HG02623 (cell line): ENCODE results near the gene POU6F2.

Source experiments
- ATAC-seq: cut with Tn5 transposase; IDR thresholded peaks from one replicate; pipeline ENCODE4 v1.9.1; 2021; ENCODE audit warnings: moderate library complexity; ENCODE audit not compliant: unreplicated experiment

The POU6F2 gene

GRCh38 chr7:39062811-39063210, 85.1 kb downstream of the POU6F2 start:
- no peak for ATAC-seq

DNA sequence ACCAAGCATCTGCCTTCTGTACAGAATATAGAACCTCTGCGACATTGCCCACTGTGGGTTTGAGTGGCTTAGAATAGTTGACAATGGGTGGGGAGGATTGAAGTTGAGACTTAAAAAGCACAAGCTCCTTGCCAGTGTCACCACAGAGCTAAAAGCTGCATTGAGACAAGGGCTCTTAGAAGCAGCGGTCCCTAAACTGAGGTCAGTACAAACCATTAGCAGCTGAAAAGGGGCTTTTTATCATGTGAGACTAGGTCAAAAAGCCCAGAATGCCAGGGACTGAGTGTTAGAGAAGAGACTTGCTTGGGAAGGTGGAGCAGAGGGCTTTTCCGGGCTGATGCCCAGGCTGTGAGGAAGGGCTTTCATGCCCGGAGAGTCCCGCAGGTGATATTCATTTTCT, 91.3 kb downstream of the POU6F2 start:
- ATAC-seq, result no peak

- ATAC-seq, result no peak
Observed at GRCh38 chr7:39069896-39070881, 92.5 kb downstream of the POU6F2 start.

GRCh38 chr7:39071116-39071515, 93.4 kb downstream of the POU6F2 start:
- ATAC-seq, result no peak

DNA sequence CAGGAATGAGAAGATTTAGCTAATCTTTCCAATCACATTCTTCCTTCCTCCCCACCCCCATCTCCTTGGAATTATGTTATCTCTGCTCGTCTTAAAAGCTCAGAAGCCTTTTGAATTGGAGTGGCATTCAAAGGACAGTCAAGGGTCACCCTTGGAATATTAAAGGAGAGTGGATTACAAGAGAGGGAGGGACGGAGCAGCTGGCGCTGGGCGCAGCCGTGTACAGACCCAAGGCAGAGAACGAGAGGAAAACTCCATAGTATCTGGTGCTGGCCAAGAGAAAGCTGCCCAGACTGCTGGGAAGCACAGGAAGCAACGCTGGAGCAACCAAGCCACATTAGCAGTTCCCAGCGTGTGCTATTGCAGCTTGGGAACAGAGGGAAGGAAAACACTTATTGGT, 95.7 kb downstream of the POU6F2 start:
- ATAC-seq, result no peak

- ATAC-seq, result no peak
Observed at GRCh38 chr7:39075210-39075609, 97.5 kb downstream of the POU6F2 start.

- ATAC-seq, result no peak
Observed at GRCh38 chr7:39083781-39084180, 106.1 kb downstream of the POU6F2 start.

DNA sequence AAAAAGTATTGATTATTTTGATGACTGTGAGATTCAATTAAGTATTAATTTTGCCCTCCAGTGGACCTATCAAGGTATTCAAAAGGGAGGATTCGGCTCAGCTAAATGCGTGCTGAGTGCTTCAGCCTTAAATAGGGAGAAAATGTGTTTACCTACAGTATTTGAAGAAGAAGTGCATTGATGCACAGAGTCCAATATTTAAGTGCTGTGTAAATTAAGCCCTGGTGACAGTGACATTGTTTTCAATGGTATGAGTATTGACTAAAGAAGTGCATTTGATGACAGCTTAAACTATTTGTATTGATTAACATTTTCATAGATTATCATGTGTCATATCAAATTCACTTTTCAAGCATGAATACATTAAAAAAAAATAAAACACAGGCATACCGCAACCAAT, 106.6 kb downstream of the POU6F2 start:
- ATAC-seq, result no peak

- ATAC-seq, result no peak
Observed at GRCh38 chr7:39085189-39085588, 107.5 kb downstream of the POU6F2 start.

- no peak for ATAC-seq
Observed at GRCh38 chr7:39085590-39086049, 107.9 kb downstream of the POU6F2 start.

- ATAC-seq, result no peak
Observed at GRCh38 chr7:39086638-39087360, 109.1 kb downstream of the POU6F2 start.

GRCh38 chr7:39088730-39089593, 111.3 kb downstream of the POU6F2 start:
- no peak for ATAC-seq

DNA sequence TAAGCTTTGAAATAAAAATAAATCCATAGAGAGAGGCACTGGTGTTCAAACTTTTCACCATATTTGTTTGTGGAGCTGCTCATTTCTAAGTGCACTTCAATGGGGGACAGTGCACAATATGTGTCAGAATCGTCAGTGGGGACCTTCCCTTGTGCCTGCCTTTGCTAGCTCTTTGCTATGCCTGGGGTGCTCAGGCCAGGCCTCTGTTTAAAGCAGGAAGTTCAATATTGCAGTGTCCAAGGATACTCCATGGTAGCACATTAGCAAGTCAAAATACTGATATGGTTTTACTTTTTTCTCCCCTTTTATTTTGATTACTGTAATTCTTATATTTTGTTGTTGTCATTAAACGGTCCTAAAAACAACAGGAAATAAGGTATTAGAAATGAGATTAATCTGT, 113.4 kb downstream of the POU6F2 start:
- no peak for ATAC-seq

DNA sequence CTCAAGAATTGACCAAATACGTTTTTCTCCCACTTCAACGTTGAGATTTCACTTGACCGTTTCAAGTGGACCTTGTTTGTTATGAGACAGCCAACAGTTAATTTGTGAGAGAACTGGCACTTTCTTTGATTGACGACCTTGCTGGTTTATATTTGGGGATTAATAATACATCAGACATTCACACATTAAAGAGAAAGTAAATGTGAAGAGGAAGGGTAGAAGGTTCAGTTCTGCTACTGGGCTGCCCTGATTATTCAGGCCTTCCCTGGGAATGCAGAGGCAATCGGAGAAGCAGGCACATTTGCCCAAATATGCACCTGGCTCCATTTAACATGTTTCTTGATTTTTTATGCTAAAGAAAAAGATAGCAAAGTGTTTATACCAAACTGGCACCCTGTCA, 114.1 kb downstream of the POU6F2 start:
- no peak for ATAC-seq

DNA sequence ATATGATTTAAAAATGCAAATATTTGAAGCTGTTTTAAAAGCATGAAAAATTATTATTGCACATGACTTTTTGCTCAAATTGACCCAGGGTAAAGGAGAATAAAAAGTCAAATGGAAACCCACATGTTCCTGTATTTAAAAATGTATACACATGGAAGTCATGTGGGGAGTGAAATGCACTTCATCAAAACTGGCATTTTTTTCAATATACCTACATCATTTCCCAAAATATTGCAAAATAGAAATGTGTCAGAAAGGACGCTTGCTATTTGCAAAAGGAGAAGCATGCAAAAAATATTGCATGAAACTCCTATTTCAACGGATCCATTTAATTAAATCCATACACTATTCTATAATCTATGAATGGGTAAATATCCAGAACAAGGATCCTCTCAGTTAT, 117.0 kb downstream of the POU6F2 start:
- no peak for ATAC-seq

- ATAC-seq, result no peak
Observed at GRCh38 chr7:39095875-39096619, 118.3 kb downstream of the POU6F2 start.

DNA sequence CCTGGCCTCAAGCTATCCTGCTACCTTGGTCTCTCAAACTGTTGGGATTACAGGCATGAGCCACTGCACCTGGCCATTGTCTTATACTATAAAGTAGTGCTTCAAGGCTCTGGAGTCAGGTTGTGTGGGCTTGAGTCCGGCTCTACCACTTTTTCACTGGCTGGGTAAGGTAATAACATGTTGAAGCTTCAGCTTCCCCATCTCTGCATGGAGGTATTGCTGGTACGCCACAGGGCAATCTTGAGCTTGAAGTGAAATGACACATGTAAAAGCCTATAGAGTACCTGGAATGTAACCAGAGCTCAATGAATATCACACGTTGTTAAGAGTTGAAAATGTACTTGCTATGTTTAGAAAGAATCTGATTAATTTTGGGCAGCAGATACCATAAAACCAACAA, 120.8 kb downstream of the POU6F2 start:
- ATAC-seq, result no peak

DNA sequence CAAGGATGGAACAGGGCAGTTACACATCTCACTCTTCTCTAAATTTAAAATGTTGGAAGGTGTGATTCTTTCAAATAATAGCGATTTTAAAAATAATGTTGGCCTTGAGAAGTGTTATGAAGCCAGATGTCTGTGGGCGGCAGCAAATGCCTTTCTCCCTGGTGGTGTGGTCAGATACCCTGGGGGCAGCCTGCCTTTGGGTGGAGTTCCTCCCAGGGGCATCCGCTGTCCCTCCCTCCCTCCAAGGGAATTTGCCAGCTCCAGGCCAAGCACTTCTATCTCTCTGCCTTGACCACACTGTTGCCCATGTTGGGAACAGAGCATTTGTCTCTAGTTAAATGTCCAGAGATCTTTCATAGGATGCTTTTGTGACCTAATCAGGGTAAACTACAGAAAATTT, 121.4 kb downstream of the POU6F2 start:
- no peak for ATAC-seq

DNA sequence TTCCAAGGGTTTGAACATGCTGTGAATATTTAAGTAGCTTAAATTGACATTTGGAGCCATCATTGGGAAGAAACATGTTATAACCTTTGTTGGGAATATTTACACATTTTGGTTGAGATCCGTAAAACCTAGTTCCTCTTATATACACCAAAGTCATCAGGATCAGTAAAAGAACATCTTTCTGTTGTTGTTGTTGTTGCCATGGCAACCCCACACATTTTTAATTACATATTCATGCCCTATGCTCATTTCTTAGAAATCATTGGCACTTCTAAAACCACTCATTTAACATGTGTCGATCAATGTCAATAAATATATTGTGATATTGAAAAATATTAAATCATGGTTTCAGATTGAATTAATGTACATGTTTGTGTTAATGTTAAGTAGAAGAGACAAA, 122.6 kb downstream of the POU6F2 start:
- no peak for ATAC-seq

DNA sequence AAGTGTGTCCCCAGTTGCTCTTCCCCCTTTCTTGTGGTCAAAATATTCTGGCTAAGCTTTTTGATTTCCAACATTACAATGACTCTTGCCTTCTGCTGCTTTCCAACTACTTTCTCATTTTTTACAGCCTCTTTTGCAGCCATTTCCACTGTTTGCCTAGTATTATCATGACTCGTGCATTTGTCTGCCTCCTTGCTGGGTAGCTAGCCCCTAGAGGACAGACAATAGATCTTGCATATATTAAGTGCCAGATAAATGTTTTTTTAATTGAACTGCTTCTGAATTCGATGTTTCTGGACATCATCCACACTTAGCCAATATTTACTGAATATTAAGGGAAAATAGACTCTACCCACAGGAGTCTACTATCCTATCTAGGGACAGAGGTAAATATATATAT, 124.5 kb downstream of the POU6F2 start:
- no peak for ATAC-seq
